K562 (cell line): Measurements from ENCODE around the gene SCARF2. TPM values are rescaled to one million over a fixed set of nuclear protein-coding genes. Genes with fewer than 3 reads are reported as not detected.

Source experiments
- ATAC-seq: fragments of 200-7000 bp; cut with Tn5 transposase; 3 replicates; pipeline ENCODE4 v1.9.1; 2020; ENCODE audit warnings: moderate library complexity
- BruUV-seq: library from RNA; stranded (reverse); fragments of 400-500 nt; replicated peaks from 2 replicates; lab custom pipeline; 2021; lab: Mats Ljungman, UMichigan
- CTCF ChIA-PET: fragments of 300-600 bp; formaldehyde crosslinking; extraction: SDS; loops from one replicate; lab custom pipeline; 2021; ENCODE audit warnings: low intra/inter-chr PET ratio; lab: Yijun Ruan, JAX
- POLR2A ChIA-PET: fragments of 300-600, 350-650 bp; sonication (Branson Sonifier 250); formaldehyde crosslinking; extraction: SDS; loops from one replicate; lab custom pipeline; 2021; ENCODE audit warnings: antibody characterized with exemption, inconsistent platforms; lab: Yijun Ruan, JAX
- DNase-seq, 4 experiments: peaks; one replicate each; pipeline versions ENCODE4 v3.0.0 to v3.0.0-alpha.2; 2011 to 2018; ENCODE audit warnings: low spot score in 3 of 4, mixed read lengths in 3 of 4; ENCODE audit errors: extremely low read depth in 1 of 4
- FAIRE-seq: peaks from 2 replicates; lab custom pipeline; 2011; peaks lifted over from hg19 to GRCh38; lab: Jason Lieb, UNC
- H2AFZ ChIP-seq: 2 replicates; pipeline ENCODE4 v1.6.0; 2011; ENCODE audit warnings: low read depth, low read length, control low read depth, inconsistent platforms
- H3K27ac ChIP-seq: fragments of 200-600 bp; 3 replicates; pipeline ENCODE4 v1.8.0; 2011; ENCODE audit warnings: low read depth, mild to moderate bottlenecking, control low read depth, inconsistent platforms, low read length, moderate library complexity, mixed read lengths; ENCODE audit errors: extremely low read depth
- H3K27me3 ChIP-seq, 2 experiments: fragments of 300-600 bp in 1 of 2; 2 replicates in 1 of 2; 3 replicates in 1 of 2; pipeline versions ENCODE4 v1.6.0 to v1.8.0; 2011; ENCODE audit warnings: inconsistent platforms in 2 of 2, low read length in 2 of 2, mild to moderate bottlenecking in 1 of 2, mixed read lengths in 1 of 2, moderate library complexity in 1 of 2; ENCODE audit not compliant: control insufficient read depth in 2 of 2, insufficient read depth in 2 of 2
- H3K36me3 ChIP-seq: fragments of 300-600 bp; 3 replicates; pipeline ENCODE4 v1.8.0; 2011; ENCODE audit warnings: mild to moderate bottlenecking, low read length, inconsistent platforms; ENCODE audit not compliant: control insufficient read depth, insufficient read depth
- H3K4me1 ChIP-seq, 2 experiments: fragments of 200-600 bp in 1 of 2; replicated peaks in 1 of 2; 2 replicates in 1 of 2; 3 replicates in 1 of 2; pipeline versions ENCODE4 v1.5.1 to v1.8.0; 2011; ENCODE audit warnings: inconsistent platforms in 2 of 2, low read length in 2 of 2, mild to moderate bottlenecking in 1 of 2, mixed read lengths in 1 of 2, moderate library complexity in 1 of 2; ENCODE audit not compliant: control insufficient read depth in 2 of 2, insufficient read depth in 2 of 2
- H3K4me2 ChIP-seq: 2 replicates; pipeline ENCODE4 v1.6.1; 2011; ENCODE audit warnings: low read length, control low read depth, inconsistent platforms, mixed read lengths; ENCODE audit not compliant: insufficient read depth
- H3K4me3 ChIP-seq: fragments of 200-600 bp; sonication (generic), shearing (Covaris generic); 2 replicates; pipeline ENCODE4 v1.5.1; 2016; ENCODE audit warnings: control low read depth, inconsistent platforms
- H3K79me2 ChIP-seq: fragments of 200-600 bp; 3 replicates; pipeline ENCODE4 v1.8.0; 2011; ENCODE audit warnings: low read length, inconsistent platforms; ENCODE audit not compliant: control insufficient read depth, insufficient read depth
- H3K9ac ChIP-seq, 2 experiments: 2 replicates each; pipeline versions ENCODE4 v1.6.0 to v1.6.1; 2011; ENCODE audit warnings: low read depth in 2 of 2, low read length in 2 of 2, control low read depth in 1 of 2, inconsistent platforms in 1 of 2, mild to moderate bottlenecking in 1 of 2, mixed read lengths in 1 of 2; ENCODE audit not compliant: insufficient read depth in 1 of 2
- H3K9me1 ChIP-seq: one replicate; pipeline ENCODE4 v1.6.0; 2011; ENCODE audit warnings: inconsistent platforms, mild to moderate bottlenecking, low read length, moderate library complexity; ENCODE audit not compliant: control insufficient read depth, insufficient read depth
- H3K9me3 ChIP-seq: replicated peaks from 2 replicates; pipeline ENCODE4 v1.5.1; 2011; ENCODE audit warnings: low read depth, low read length, inconsistent platforms; ENCODE audit not compliant: control insufficient read depth, insufficient read depth
- H4K20me1 ChIP-seq: replicated peaks from 2 replicates; pipeline ENCODE4 v1.6.1; 2011; ENCODE audit warnings: low read length, inconsistent platforms, mixed read lengths; ENCODE audit not compliant: control insufficient read depth, insufficient read depth
- BHLHE40 ChIP-seq: IDR thresholded peaks from 2 replicates; pipeline ENCODE4 v1.6.1; 2011; ENCODE audit warnings: low read length, improper control_type of control experiment
- FIP1L1 ChIP-seq: fragments of 200-400 bp; formaldehyde crosslinking; IDR thresholded peaks from 2 replicates; pipeline ENCODE4 v1.6.1; 2018; ENCODE audit warnings: mild to moderate bottlenecking, low read depth, low read length; ENCODE audit not compliant: poor library complexity, severe bottlenecking
- FOXJ3 ChIP-seq: sonication (generic); formaldehyde crosslinking; IDR thresholded peaks from 2 replicates; pipeline ENCODE4 v1.4.0; 2020; ENCODE audit warnings: mild to moderate bottlenecking, missing genetic modification reagents
- LCOR ChIP-seq: sonication (generic); formaldehyde crosslinking; IDR thresholded peaks from 2 replicates; pipeline ENCODE4 v1.8.0; 2022; ENCODE audit warnings: mild to moderate bottlenecking, missing genetic modification reagents
- TAF15 ChIP-seq: fragments of 200-400 bp; formaldehyde crosslinking; IDR thresholded peaks from 2 replicates; pipeline ENCODE4 v1.6.1; 2017; ENCODE audit warnings: mild to moderate bottlenecking, low read depth, low read length, moderate library complexity
- ZNF184 ChIP-seq: sonication (generic); formaldehyde crosslinking; IDR thresholded peaks from 2 replicates; pipeline ENCODE4 v1.5.0; 2020; ENCODE audit warnings: missing genetic modification reagents
- ZNF282 ChIP-seq: sonication (generic); formaldehyde crosslinking; IDR thresholded peaks from 2 replicates; pipeline ENCODE4 v1.8.1; 2023; ENCODE audit warnings: missing genetic modification reagents
- ZNF324 ChIP-seq: fragments of 250-450 bp; sonication (Bioruptor Pico); IDR thresholded peaks from 2 replicates; pipeline ENCODE4 v1.4.0; 2020; ENCODE audit warnings: mild to moderate bottlenecking
- ZNF561 ChIP-seq: fragments of 450-650 bp; formaldehyde crosslinking; conservative IDR thresholded peaks from 2 replicates; pipeline ENCODE4 v1.4.0; 2020; ENCODE audit warnings: mild to moderate bottlenecking, moderate library complexity
- ZNF57 ChIP-seq: fragments of 450-650 bp; formaldehyde crosslinking; IDR thresholded peaks from 2 replicates; pipeline ENCODE4 v1.4.0; 2020; ENCODE audit warnings: mild to moderate bottlenecking, moderate library complexity
- ZNF707 ChIP-seq: fragments of 250-450 bp; sonication (Bioruptor Pico); conservative IDR thresholded peaks from 2 replicates; pipeline ENCODE4 v1.8.0; 2022; ENCODE audit warnings: inconsistent platforms, mild to moderate bottlenecking, moderate library complexity
- ZSCAN32 ChIP-seq: fragments of 450-650 bp; formaldehyde crosslinking; IDR thresholded peaks from 2 replicates; pipeline ENCODE4 v1.4.0; 2020; ENCODE audit warnings: mild to moderate bottlenecking, moderate library complexity
- WGBS: fragments of 100-300 bp; shearing (Covaris generic); methylation state at CpG from one replicate; pipeline ENCODE4 v1.1.6; 2016; ENCODE audit warnings: low coverage, mixed read lengths; ENCODE audit not compliant: insufficient coverage; ENCODE audit errors: missing lambda C conversion rate; 5-methylcytosine and 5-hydroxymethylcytosine counted together
- in situ Hi-C: fragments of 300-500 bp; cut with MboI; formaldehyde crosslinking; loops from 4 replicates; pipeline ENCODE4 v1.15.0; 2018; ENCODE audit warnings: inconsistent platforms, mixed read lengths
- intact Hi-C: fragments of 100-400 bp; cut with micrococcal nuclease; formaldehyde crosslinking; loops from 2 replicates; pipeline ENCODE4 v1.14.2; 2022
- polyA plus RNA-seq, 8 experiments: library from polyadenylated mRNA; depleted of rRNA in 4 of 8; stranded (reverse) in 5 of 8; unstranded in 3 of 8; fragments of >200 nt; fragmentation: Nextera tagmentation in 2 of 8; fragmentation: Illumina TruSeq in 1 of 8; extraction: Ambion mirVana in 2 of 8; extraction: Trizol in 1 of 8; gene quantifications; 2 replicates each; pipeline versions ENCODE4 v1.2.1 to v1.2.3, GENCODE V29; 2011 to 2014; ENCODE audit warnings: inconsistent platforms in 1 of 8, missing spikeins in 1 of 8
- total RNA-seq, 7 experiments: library from RNA; depleted of rRNA in 6 of 7; stranded (reverse); fragments of >200 nt in 6 of 7; fragmentation: Illumina TruSeq in 2 of 7; extraction: Trizol in 2 of 7; gene quantifications; 2 replicates each; pipeline versions ENCODE4 v1.2.1 to v1.2.3, GENCODE V29; 2011 to 2021; ENCODE audit warnings: low replicate concordance in 1 of 7
- TF ChIP-seq, protein P1 (sequence below): sonication (generic); formaldehyde crosslinking; IDR thresholded peaks from 2 replicates; pipeline ENCODE4 v1.8.0; 2022; ENCODE audit warnings: mild to moderate bottlenecking, missing genetic modification reagents
- TF ChIP-seq, protein P2 (sequence below): fragments of 250-450 bp; sonication (Bioruptor Pico); IDR thresholded peaks from 2 replicates; pipeline ENCODE4 v1.6.1; 2021; ENCODE audit warnings: mild to moderate bottlenecking
- TF ChIP-seq, protein P3 (sequence below): IDR thresholded peaks from 3 replicates; pipeline ENCODE4 v1.6.1; 2011; ENCODE audit warnings: borderline replicate concordance, mild to moderate bottlenecking; ENCODE audit not compliant: insufficient read length, insufficient read depth
- TF ChIP-seq, protein P4 (sequence below): fragments of 450-650 bp; IDR thresholded peaks from 2 replicates; pipeline ENCODE4 v1.6.1; 2016; ENCODE audit warnings: low read depth, mild to moderate bottlenecking, moderate library complexity
- TF ChIP-seq, protein P5 (sequence below), 2 experiments: fragments of 200-800 bp in 1 of 2; sonication (Bioruptor generic) in 1 of 2; sonication (generic) in 1 of 2; formaldehyde crosslinking in 1 of 2; IDR thresholded peaks in 1 of 2; conservative IDR thresholded peaks in 1 of 2; 2 replicates each; pipeline versions ENCODE4 v1.5.0 to v1.6.1; 2016 to 2020; ENCODE audit warnings: missing compliant biosample characterization in 1 of 2, missing genetic modification characterization in 1 of 2, missing genetic modification reagents in 1 of 2

SCARF2 gene
- total and polyA plus RNA-seq, 9 of the 15 experiments (the other 6 are each of a cell fraction or from before 2014, with no cell fraction given): 0.06 to 0.32 (median 0.21) TPM; not detected in 5

DNA sequence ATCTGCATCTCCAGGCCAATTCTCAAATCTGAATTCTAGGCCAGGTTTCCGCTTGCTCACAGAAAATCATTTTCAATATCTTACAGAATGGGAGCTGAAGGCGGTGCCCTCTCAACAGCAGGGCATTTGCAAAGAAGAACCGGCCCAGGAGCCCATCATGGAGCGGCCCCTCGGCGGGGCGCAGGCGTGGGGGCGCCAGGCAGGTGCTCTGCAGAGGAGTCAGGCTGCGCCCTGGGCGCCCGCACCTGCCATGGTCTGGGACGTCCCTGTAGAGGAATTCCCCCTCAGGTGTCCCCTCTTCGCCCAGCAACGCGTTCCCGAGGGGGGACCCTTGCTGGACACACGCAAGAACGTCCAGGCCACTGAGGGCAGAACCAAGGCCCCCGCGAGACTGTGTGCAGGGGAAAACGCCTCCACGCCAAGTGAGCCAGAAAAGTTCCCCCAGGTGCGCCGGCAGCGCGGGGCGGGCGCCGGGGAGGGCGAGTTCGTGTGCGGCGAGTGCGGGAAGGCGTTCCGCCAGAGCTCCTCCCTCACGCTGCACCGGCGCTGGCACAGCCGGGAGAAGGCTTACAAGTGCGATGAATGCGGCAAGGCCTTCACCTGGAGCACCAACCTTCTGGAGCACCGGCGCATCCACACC is 32.2 kb downstream of the SCARF2 start:
- CTCF ChIA-PET: no interaction called here
- no peak overlapping the region for H3K4me3 ChIP-seq
- peaks cover 62% of the 10 kb centered on the region; the same call in 2 of the 3 replicates for H3K36me3 ChIP-seq
- ATAC-seq (no peak), FAIRE-seq (no peak), DNase-seq (peak in 1 of 4 experiments; percentile 32)
- no TSS peak for BruUV-seq
- H3K9me3 ChIP-seq: no peaks in the 10 kb centered on the region
- H3K79me2 ChIP-seq: no peaks in the 10 kb centered on the region
- H2AFZ ChIP-seq: no peak overlapping the region
- H3K9me1 ChIP-seq: peaks cover 6% of the 10 kb centered on the region
- peak overlapping the region in 1 of 2 experiments; percentile 2; a peak in 1 of 4 replicates for H3K9ac ChIP-seq
- H3K27me3 ChIP-seq: no peaks in the 10 kb centered on the region
- POLR2A ChIA-PET: interaction anchor here (0.7 to 8.9 kb wide), 4 partner anchors 11 to 320 kb away, joined by 3 to 84 read pairs (median 4); partner anchors contain the start of gene ZNF74
- intact Hi-C loops (no loop called here), in situ Hi-C loops (loop anchor here (25.0 kb wide), 2 partner anchors 282 to 1868 kb away; partner anchors contain the start of gene TMEM191B)
- no peak overlapping the region for H3K27ac ChIP-seq
- H3K4me2 ChIP-seq: no peak overlapping the region
- 92% methylated on average over 45 of the region's 45 CpGs for WGBS
- peaks cover 0 to 8% of the 10 kb centered on the region in 2 experiments; a peak in 2 of 5 replicates for H3K4me1 ChIP-seq
- H4K20me1 ChIP-seq: 0 out of 2 replicates have a peak, but pooled peaks cover 6% of the 10 kb centered on the region
- TF ChIP-seq ZSCAN32 (CRISPR knock-in tag) (no peak), TAF15 (0 out of 2 replicates have a peak, but pooled peaks have one; percentile 56), FIP1L1 (peak; percentile 26), LCOR (CRISPR knock-in tag) (no peak), ZNF282 (CRISPR knock-in tag) (no peak), BHLHE40 (no peak), ZNF57 (CRISPR knock-in tag) (no peak), ZNF707 (no peak), FOXJ3 (CRISPR knock-in tag) (no peak), ZNF184 (CRISPR knock-in tag) (0 out of 2 replicates have a peak, but pooled peaks have one; percentile 63), ZNF561 (CRISPR knock-in tag) (no peak), ZNF324 (CRISPR knock-in tag) (no peak)
- TF ChIP-seq, protein P1, sequence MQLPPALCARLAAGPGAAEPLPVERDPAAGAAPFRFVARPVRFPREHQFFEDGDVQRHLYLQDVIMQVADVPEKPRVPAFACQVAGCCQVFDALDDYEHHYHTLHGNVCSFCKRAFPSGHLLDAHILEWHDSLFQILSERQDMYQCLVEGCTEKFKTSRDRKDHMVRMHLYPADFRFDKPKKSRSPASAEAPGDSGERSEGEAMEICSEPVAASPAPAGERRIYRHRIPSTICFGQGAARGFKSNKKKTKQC (CRISPR knock-in tag): peak; percentile 51; the same call in 1 of the 2 replicates
- TF ChIP-seq, protein P2, sequence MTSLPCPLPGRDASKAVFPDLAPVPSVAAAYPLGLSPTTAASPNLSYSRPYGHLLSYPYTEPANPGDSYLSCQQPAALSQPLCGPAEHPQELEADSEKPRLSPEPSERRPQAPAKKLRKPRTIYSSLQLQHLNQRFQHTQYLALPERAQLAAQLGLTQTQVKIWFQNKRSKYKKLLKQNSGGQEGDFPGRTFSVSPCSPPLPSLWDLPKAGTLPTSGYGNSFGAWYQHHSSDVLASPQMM (CRISPR knock-in tag): no peak
- TF ChIP-seq, protein P3, sequence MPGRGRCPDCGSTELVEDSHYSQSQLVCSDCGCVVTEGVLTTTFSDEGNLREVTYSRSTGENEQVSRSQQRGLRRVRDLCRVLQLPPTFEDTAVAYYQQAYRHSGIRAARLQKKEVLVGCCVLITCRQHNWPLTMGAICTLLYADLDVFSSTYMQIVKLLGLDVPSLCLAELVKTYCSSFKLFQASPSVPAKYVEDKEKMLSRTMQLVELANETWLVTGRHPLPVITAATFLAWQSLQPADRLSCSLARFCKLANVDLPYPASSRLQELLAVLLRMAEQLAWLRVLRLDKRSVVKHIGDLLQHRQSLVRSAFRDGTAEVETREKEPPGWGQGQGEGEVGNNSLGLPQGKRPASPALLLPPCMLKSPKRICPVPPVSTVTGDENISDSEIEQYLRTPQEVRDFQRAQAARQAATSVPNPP: no peak
- TF ChIP-seq, protein P4, sequence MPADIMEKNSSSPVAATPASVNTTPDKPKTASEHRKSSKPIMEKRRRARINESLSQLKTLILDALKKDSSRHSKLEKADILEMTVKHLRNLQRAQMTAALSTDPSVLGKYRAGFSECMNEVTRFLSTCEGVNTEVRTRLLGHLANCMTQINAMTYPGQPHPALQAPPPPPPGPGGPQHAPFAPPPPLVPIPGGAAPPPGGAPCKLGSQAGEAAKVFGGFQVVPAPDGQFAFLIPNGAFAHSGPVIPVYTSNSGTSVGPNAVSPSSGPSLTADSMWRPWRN: no peak
- TF ChIP-seq, protein P5, sequence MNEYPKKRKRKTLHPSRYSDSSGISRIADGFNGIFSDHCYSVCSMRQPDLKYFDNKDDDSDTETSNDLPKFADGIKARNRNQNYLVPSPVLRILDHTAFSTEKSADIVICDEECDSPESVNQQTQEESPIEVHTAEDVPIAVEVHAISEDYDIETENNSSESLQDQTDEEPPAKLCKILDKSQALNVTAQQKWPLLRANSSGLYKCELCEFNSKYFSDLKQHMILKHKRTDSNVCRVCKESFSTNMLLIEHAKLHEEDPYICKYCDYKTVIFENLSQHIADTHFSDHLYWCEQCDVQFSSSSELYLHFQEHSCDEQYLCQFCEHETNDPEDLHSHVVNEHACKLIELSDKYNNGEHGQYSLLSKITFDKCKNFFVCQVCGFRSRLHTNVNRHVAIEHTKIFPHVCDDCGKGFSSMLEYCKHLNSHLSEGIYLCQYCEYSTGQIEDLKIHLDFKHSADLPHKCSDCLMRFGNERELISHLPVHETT (CRISPR knock-in tag; conservative IDR thresholded peaks at IDR 0.05 in 1 of 2, IDR thresholded peaks at IDR 0.05 in 1 of 2): peak in 1 of 2 experiments; percentile 7; a peak in 1 of 4 replicates
